Loucy (cell line): ENCODE data around the gene MAGEH1.

ENCODE experiments used
- EZH2phosphoT487 ChIP-seq: fragments of 200-600 bp; IDR thresholded peaks from 2 replicates; pipeline ENCODE4 v1.6.1; 2018; ENCODE audit warnings: antibody characterized with exemption, mild to moderate bottlenecking, moderate library complexity, borderline replicate concordance
- TF ChIP-seq, protein P1 (sequence below): fragments of 200-600 bp; sonication (generic); conservative IDR thresholded peaks from 2 replicates; pipeline ENCODE4 v1.5.1; 2014; ENCODE audit warnings: mild to moderate bottlenecking, antibody characterized with exemption, low read length

DNA sequence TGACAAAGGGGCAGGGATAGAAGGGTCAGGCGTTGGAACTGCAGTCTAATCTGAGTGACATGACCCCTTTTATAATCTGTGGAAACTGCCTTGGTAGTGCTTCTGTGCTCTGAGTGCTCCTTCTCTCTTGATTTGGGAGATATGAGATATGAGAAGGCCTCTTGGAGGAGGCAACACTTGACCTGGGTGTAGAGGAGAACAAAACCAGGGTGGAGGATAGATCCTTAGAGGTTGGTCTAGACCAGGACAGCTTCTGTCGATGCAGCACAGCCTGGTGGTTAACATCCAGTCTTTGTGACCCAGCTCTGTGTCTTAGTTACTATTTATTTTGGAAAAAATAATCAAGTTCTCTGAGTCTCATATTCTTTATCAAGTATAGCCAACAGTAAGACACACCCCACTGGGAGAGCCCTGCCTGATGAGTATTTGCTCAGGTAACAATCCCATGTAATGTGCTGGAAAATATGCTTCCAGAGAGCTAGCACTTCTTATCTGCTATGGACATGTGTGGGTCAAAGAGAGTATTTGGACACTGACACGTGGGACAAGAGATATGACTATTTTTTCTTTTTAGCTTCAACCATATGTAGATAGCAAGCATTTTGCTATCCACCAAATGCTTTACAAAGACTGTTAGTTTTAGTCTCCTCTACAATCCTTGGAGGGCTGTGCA is 28.6 kb downstream of the MAGEH1 start:
- TF ChIP-seq, protein P1, sequence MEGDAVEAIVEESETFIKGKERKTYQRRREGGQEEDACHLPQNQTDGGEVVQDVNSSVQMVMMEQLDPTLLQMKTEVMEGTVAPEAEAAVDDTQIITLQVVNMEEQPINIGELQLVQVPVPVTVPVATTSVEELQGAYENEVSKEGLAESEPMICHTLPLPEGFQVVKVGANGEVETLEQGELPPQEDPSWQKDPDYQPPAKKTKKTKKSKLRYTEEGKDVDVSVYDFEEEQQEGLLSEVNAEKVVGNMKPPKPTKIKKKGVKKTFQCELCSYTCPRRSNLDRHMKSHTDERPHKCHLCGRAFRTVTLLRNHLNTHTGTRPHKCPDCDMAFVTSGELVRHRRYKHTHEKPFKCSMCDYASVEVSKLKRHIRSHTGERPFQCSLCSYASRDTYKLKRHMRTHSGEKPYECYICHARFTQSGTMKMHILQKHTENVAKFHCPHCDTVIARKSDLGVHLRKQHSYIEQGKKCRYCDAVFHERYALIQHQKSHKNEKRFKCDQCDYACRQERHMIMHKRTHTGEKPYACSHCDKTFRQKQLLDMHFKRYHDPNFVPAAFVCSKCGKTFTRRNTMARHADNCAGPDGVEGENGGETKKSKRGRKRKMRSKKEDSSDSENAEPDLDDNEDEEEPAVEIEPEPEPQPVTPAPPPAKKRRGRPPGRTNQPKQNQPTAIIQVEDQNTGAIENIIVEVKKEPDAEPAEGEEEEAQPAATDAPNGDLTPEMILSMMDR, result no peak
- TF ChIP-seq EZH2phosphoT487, result no peak
